RCC 7860 (cell line): Measurements from ENCODE around the gene PRKG1.

Experiments used
- DNase-seq: peaks from one replicate; pipeline ENCODE4 v3.0.0-alpha.2; 2015; ENCODE audit warnings: low spot score
- FAIRE-seq: peaks from 2 replicates; lab custom pipeline; 2012; peaks lifted over from hg19 to GRCh38; lab: Jason Lieb, UNC

PRKG1 gene

GRCh38 chr10:51892313-51892712, 818.0 kb downstream of the PRKG1 start:
- no peak for DNase-seq
- no peak for FAIRE-seq

- FAIRE-seq: no peak
- DNase-seq: no peak
Observed at GRCh38 chr10:51892965-51893658, 818.8 kb downstream of the PRKG1 start.

GRCh38 chr10:51894771-51895578, 820.7 kb downstream of the PRKG1 start:
- DNase-seq: no peak

GRCh38 chr10:51896849-51897248, 822.6 kb downstream of the PRKG1 start:
- no peak for DNase-seq
- FAIRE-seq: no peak

More at GRCh38 chr10:51894771-51895578, 820.7 kb downstream of the PRKG1 start:
- no peak for FAIRE-seq

GRCh38 chr10:51897560-51897959, 823.3 kb downstream of the PRKG1 start:
- DNase-seq (no peak), FAIRE-seq (no peak)

GRCh38 chr10:51900180-51900579, 825.9 kb downstream of the PRKG1 start:
- DNase-seq (no peak), FAIRE-seq (no peak)

- no peak for DNase-seq
- no peak for FAIRE-seq
Observed at GRCh38 chr10:51903675-51904074, 829.4 kb downstream of the PRKG1 start.

- FAIRE-seq (no peak), DNase-seq (no peak)
Observed at GRCh38 chr10:51905032-51905431, 830.7 kb downstream of the PRKG1 start.

DNA sequence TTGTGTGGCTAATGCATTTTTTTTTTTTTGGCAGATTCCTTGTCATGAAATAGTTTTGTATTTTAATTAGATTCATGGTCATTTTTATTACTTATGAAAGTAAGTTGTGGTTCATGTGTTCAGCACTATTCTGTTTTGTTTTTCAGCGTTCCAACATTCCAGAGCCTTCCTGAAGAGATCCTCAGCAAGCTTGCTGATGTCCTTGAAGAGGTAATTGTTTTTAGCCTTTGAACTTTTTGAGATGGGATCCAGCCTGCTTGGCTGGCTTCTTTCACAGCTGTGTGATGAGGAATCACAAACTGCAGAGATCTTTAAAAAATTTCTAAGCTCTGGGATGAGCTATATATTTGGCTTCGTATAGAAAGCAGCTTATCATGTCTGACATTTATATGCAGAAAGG, 833.1 kb downstream of the PRKG1 start:
- DNase-seq: no peak
- no peak for FAIRE-seq

DNA sequence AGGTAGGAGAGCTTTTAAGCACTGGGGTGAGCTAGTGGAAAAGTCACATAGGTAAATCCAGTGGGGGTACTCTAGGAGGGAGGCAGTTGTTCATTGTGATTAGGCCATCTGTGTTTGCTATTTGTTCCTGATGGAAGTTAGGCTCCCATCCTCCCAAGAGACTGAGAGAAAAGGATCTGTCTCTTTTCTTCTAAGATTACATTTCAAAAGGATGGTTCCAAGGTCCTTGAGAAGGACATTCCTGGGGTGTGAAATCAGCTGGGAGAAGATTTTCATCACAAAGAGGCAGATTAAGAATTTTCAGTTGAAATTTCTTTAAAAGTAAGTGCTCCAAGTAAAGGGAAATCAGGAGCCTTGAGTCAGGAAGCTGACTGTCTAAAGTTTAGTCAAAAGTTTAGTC, 835.9 kb downstream of the PRKG1 start:
- no peak for FAIRE-seq
- no peak for DNase-seq

- no peak for FAIRE-seq
- no peak for DNase-seq
Observed at GRCh38 chr10:51910596-51910995, 836.3 kb downstream of the PRKG1 start.

GRCh38 chr10:51911723-51912122, 837.4 kb downstream of the PRKG1 start:
- FAIRE-seq (no peak), DNase-seq (no peak)

- FAIRE-seq (no peak), DNase-seq (no peak)
Observed at GRCh38 chr10:51915031-51915542, 840.8 kb downstream of the PRKG1 start.

DNA sequence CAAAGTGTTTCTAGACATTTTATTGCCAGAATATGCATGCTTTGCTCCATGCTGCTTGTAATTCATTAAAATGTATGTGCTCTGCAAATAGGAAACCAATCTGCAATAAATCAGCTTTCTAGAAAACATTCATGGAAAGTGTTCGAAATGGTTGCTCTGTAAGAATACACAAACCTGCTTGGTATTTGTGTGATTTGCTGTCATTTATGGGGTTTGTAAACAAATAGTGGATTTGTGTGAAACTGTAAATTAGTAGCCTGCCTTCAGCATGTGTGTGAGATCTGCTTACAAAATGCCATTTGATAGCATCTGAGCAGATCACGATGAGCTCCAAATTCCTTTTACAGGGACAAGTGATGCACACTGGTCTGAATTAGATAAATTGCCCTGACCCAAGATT, 844.2 kb downstream of the PRKG1 start:
- DNase-seq (no peak), FAIRE-seq (no peak)

- no peak for DNase-seq
- FAIRE-seq: no peak
Observed at GRCh38 chr10:51918884-51919325, 844.6 kb downstream of the PRKG1 start.

- no peak for DNase-seq
- no peak for FAIRE-seq
Observed at GRCh38 chr10:51920672-51921071, 846.4 kb downstream of the PRKG1 start.

DNA sequence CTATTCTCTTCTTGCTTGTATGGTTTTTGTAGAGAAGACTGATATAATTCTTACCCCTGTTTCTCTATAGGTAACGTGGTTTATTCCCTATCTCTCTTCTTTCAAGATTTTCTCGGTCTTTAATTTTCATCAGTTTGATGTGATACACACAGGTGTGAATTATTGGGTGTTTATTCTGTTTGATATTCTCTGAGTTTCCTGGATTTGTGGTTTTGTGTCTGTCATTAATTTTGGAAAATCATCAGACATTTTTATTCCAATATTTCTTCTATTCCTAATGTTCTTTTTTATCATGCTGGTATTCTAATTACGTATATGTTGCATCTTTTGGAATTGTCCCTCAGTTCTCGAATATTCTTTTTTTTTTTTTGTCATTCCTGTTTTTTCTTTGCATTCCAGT, 850.1 kb downstream of the PRKG1 start:
- DNase-seq (no peak), FAIRE-seq (no peak)

- FAIRE-seq (no peak), DNase-seq (no peak)
Observed at GRCh38 chr10:51926337-51926736, 852.0 kb downstream of the PRKG1 start.

GRCh38 chr10:51928162-51928561, 853.9 kb downstream of the PRKG1 start:
- FAIRE-seq (no peak), DNase-seq (no peak)

GRCh38 chr10:51932530-51932929, 858.2 kb downstream of the PRKG1 start:
- FAIRE-seq (no peak), DNase-seq (no peak)

DNA sequence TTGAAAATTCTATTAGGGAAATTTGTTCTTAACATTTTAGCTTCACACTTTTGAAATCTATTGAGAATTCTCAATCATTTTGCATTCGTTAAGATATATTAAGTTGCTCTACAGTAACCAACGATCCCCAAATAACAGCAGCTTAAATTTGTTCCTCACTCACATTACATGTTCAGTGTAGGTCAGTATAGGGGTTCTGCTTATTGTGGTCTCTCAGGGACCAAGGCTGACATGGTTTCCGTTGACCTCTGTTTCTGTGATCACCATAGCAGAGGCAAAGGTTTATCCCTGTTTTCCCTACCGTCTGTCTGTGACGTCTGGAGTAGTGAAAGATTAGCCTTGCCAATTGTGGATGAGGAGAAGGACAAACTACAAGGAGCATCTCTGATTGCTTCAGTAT, 860.1 kb downstream of the PRKG1 start:
- FAIRE-seq (no peak), DNase-seq (no peak)

GRCh38 chr10:51935341-51935740, 861.1 kb downstream of the PRKG1 start:
- no peak for FAIRE-seq

More at GRCh38 chr10:51935341-51935740, 861.1 kb downstream of the PRKG1 start:
- no peak for DNase-seq
